ENCODE data around the gene STXBP5.

DNA sequence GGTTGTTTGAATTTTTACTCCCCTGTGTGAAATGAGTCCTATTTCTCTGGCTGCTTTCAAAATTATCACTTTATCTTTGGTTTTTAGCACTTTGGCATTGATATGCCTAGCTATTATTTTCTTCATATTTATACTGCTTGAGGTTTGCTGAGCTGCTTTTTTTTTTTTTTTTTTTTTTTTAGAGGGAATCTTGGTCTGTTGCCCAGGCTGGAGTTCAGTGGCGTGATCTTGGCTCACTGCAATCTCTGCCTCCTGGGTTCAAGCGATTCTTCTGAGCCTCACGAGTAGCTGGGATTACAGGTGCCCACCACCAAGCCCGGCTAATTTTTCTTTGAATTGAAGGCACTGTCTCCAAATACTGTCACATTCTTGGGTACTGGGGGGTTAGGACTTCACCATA is 40.6 kb downstream of the STXBP5 start:
- TF ChIP-seq, protein P1, sequence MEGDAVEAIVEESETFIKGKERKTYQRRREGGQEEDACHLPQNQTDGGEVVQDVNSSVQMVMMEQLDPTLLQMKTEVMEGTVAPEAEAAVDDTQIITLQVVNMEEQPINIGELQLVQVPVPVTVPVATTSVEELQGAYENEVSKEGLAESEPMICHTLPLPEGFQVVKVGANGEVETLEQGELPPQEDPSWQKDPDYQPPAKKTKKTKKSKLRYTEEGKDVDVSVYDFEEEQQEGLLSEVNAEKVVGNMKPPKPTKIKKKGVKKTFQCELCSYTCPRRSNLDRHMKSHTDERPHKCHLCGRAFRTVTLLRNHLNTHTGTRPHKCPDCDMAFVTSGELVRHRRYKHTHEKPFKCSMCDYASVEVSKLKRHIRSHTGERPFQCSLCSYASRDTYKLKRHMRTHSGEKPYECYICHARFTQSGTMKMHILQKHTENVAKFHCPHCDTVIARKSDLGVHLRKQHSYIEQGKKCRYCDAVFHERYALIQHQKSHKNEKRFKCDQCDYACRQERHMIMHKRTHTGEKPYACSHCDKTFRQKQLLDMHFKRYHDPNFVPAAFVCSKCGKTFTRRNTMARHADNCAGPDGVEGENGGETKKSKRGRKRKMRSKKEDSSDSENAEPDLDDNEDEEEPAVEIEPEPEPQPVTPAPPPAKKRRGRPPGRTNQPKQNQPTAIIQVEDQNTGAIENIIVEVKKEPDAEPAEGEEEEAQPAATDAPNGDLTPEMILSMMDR (IDR thresholded peaks at IDR 0.05; ENCODE audit: low read length): no peak
- no peak for TF ChIP-seq EZH2 (optimal IDR thresholded peaks at IDR 0.05; ENCODE audit: low read depth, low read length)
- no peak for TF ChIP-seq EZH2phosphoT487 (IDR thresholded peaks at IDR 0.05; ENCODE audit: low read length)

All from MM.1S (cell line).